HL-60 (cell line): Measurements from ENCODE around the gene PIK3CA.

Experiments
- CTCF ChIP-seq: IDR thresholded peaks from one replicate; pipeline ENCODE4 v1.5.1; 2011; ENCODE audit warnings: low read length, control low read depth, inconsistent platforms; ENCODE audit not compliant: insufficient read depth
- GABPA ChIP-seq: IDR thresholded peaks from 2 replicates; pipeline ENCODE4 v1.6.1; 2012; ENCODE audit warnings: low read depth

- no peak for TF ChIP-seq CTCF
- TF ChIP-seq GABPA, result no peak
Observed at GRCh38 chr3:179196700-179197099, 48.5 kb downstream of the PIK3CA start.
